Activated CD8-positive, alpha-beta memory T cell treated with anti-CD3 and anti-CD28 coated beads, Interleukin-2, amount 10 ng/mL, durations not matched to agents 7 days and 5 days (primary cell): ENCODE measurements around the gene SH3BP5. TPM values are rescaled to one million over a fixed set of nuclear protein-coding genes. Genes with fewer than 3 reads are reported as not detected.

Experiments
- ATAC-seq: fragments of 150-1000 bp; cut with Tn5 transposase; one replicate; pipeline ENCODE4 v1.10.0; 2021; ENCODE audit warnings: moderate library complexity
- CTCF ChIA-PET: fragments of 350-600 bp; sonication (Branson Sonifier 250); formaldehyde crosslinking; loops from one replicate; lab custom pipeline; 2021; ENCODE audit warnings: antibody characterized with exemption; lab: Charles Lee
- DNase-seq: peaks from one replicate; pipeline ENCODE4 v3.0.0-alpha.2; 2020
- H3K27ac Mint-ChIP-seq: one replicate; pipeline ENCODE4 v1.8.0; 2021; ENCODE audit warnings: mild to moderate bottlenecking, mixed read lengths
- H3K27me3 Mint-ChIP-seq: one replicate; pipeline ENCODE4 v1.8.0; 2021; ENCODE audit warnings: mixed read lengths
- H3K36me3 Mint-ChIP-seq: one replicate; pipeline ENCODE4 v1.8.0; 2021; ENCODE audit warnings: mild to moderate bottlenecking, mixed read lengths
- H3K4me1 Mint-ChIP-seq: one replicate; pipeline ENCODE4 v1.8.0; 2021; ENCODE audit warnings: mixed read lengths
- H3K4me3 Mint-ChIP-seq: one replicate; pipeline ENCODE4 v1.8.0; 2021; ENCODE audit warnings: mild to moderate bottlenecking, moderate library complexity, mixed read lengths
- H3K9me3 Mint-ChIP-seq: one replicate; pipeline ENCODE4 v1.8.0; 2022; ENCODE audit warnings: low read depth, mixed read lengths
- total RNA-seq, 2 experiments: library from RNA; stranded (reverse); gene quantifications; one replicate each; pipeline ENCODE4 v1.2.3, GENCODE V29; 2021

SH3BP5 gene
- total RNA-seq, 2 experiments from 2014 or later: 19.4 to 30.3 TPM

GRCh38 chr3:15300323-15301078, 31.9 kb downstream of the SH3BP5 start:
- peak overlapping the region; percentile 11 for H3K27ac Mint-ChIP-seq
- DNase-seq: no peak
- no peaks in the 10 kb centered on the region for H3K27me3 Mint-ChIP-seq
- peaks cover 60% of the 10 kb centered on the region for H3K36me3 Mint-ChIP-seq
- H3K9me3 Mint-ChIP-seq: no peaks in the 10 kb centered on the region
- CTCF ChIA-PET: interaction anchor here (0.7 to 2.8 kb wide), 8 partner anchors 8 to 105 kb away, joined by 3 to 13 read pairs (median 4); partner anchors contain the start of gene SH3BP5
- H3K4me3 Mint-ChIP-seq: no peak overlapping the region
- H3K4me1 Mint-ChIP-seq: peaks cover 75% of the 10 kb centered on the region
- no peak for ATAC-seq

- Mint-ChIP-seq H3K9me3 (no peaks in the 10 kb centered on the region), H3K4me3 (no peak overlapping the region), H3K36me3 (peaks cover 65% of the 10 kb centered on the region), H3K27ac (no peak overlapping the region), H3K27me3 (no peaks in the 10 kb centered on the region), H3K4me1 (peaks cover 72% of the 10 kb centered on the region)
- DNase-seq (no peak), ATAC-seq (no peak)
- CTCF ChIA-PET: interaction anchor here (0.7 to 2.8 kb wide), 6 partner anchors 12 to 106 kb away, joined by 3 to 13 read pairs (median 4); partner anchors contain the start of gene SH3BP5
These were observed 33.4 kb downstream of the SH3BP5 start for GRCh38 chr3:15299036-15299435.

- H3K9me3 Mint-ChIP-seq: no peaks in the 10 kb centered on the region
- peaks cover 62% of the 10 kb centered on the region for H3K36me3 Mint-ChIP-seq
- no peaks in the 10 kb centered on the region for H3K27me3 Mint-ChIP-seq
- ATAC-seq: no peak
- H3K4me3 Mint-ChIP-seq: no peak overlapping the region
- H3K27ac Mint-ChIP-seq: no peak overlapping the region
- H3K4me1 Mint-ChIP-seq: peaks cover 68% of the 10 kb centered on the region
- DNase-seq: no peak
- CTCF ChIA-PET: interaction anchor here (1.4 to 1.6 kb wide), 2 partner anchors 30 to 57 kb away, joined by 3 to 7 read pairs; no protein-coding TSS in a partner anchor
These were observed 33.9 kb downstream of the SH3BP5 start for GRCh38 chr3:15298504-15298903.

- Mint-ChIP-seq H3K4me1 (peaks cover 68% of the 10 kb centered on the region), H3K27me3 (no peaks in the 10 kb centered on the region), H3K9me3 (no peaks in the 10 kb centered on the region), H3K36me3 (peaks cover 56% of the 10 kb centered on the region), H3K27ac (no peak overlapping the region), H3K4me3 (no peak overlapping the region)
- ATAC-seq (no peak), DNase-seq (no peak)
- CTCF ChIA-PET: interaction anchor here (1.3 to 1.6 kb wide), 3 partner anchors 30 to 58 kb away, joined by 3 to 7 read pairs (median 3); partner anchors contain the start of gene SH3BP5
These were observed 34.6 kb downstream of the SH3BP5 start for GRCh38 chr3:15297608-15298350.

- peaks cover 69% of the 10 kb centered on the region for H3K4me1 Mint-ChIP-seq
- H3K4me3 Mint-ChIP-seq: no peak overlapping the region
- no peak overlapping the region for H3K27ac Mint-ChIP-seq
These were observed 36.9 kb downstream of the SH3BP5 start for GRCh38 chr3:15295506-15295905.

GRCh38 chr3:15294929-15295328, 37.5 kb downstream of the SH3BP5 start:
- no peak for ATAC-seq
- Mint-ChIP-seq H3K9me3 (no peaks in the 10 kb centered on the region), H3K27ac (no peak overlapping the region), H3K27me3 (no peaks in the 10 kb centered on the region), H3K36me3 (peaks cover 36% of the 10 kb centered on the region), H3K4me3 (no peak overlapping the region), H3K4me1 (peaks cover 69% of the 10 kb centered on the region)
- DNase-seq: no peak
- CTCF ChIA-PET: interaction anchor here (0.6 to 1.9 kb wide), 7 partner anchors 12 to 51 kb away, joined by 3 to 9 read pairs (median 4); partner anchors contain the start of gene SH3BP5

More at GRCh38 chr3:15295506-15295905, 36.9 kb downstream of the SH3BP5 start:
- Mint-ChIP-seq H3K27me3 (no peaks in the 10 kb centered on the region), H3K9me3 (no peaks in the 10 kb centered on the region), H3K36me3 (peaks cover 40% of the 10 kb centered on the region)
- ATAC-seq (no peak), DNase-seq (no peak)
- CTCF ChIA-PET: interaction anchor here (1.2 to 1.9 kb wide), 5 partner anchors 11 to 37 kb away, joined by 3 to 9 read pairs (median 4); partner anchors contain the start of gene SH3BP5

- Mint-ChIP-seq H3K27me3 (no peaks in the 10 kb centered on the region), H3K4me3 (no peak overlapping the region), H3K27ac (peak overlapping the region; percentile 92), H3K36me3 (peaks cover 44% of the 10 kb centered on the region), H3K4me1 (peaks cover 76% of the 10 kb centered on the region), H3K9me3 (no peaks in the 10 kb centered on the region)
- DNase-seq: no peak
- CTCF ChIA-PET: interaction anchor here (1.0 to 3.7 kb wide), 11 partner anchors 7 to 87 kb away, joined by 3 to 24 read pairs (median 5); partner anchors contain the start of genes CAPN7 and SH3BP5
- no peak for ATAC-seq
These were observed 39.4 kb downstream of the SH3BP5 start for GRCh38 chr3:15292765-15293522.

- no peaks in the 10 kb centered on the region for H3K9me3 Mint-ChIP-seq
- no peaks in the 10 kb centered on the region for H3K27me3 Mint-ChIP-seq
- H3K4me3 Mint-ChIP-seq: peak overlapping the region; percentile 58
- ATAC-seq: peak; percentile 91
- H3K36me3 Mint-ChIP-seq: peaks cover 37% of the 10 kb centered on the region
- H3K4me1 Mint-ChIP-seq: peaks cover 73% of the 10 kb centered on the region
- DNase-seq: peak; percentile 90
- H3K27ac Mint-ChIP-seq: peak overlapping the region; percentile 92
- CTCF ChIA-PET: interaction anchor here (0.6 to 3.7 kb wide), 14 partner anchors 9 to 86 kb away, joined by 3 to 24 read pairs (median 4); partner anchors contain the start of genes CAPN7 and SH3BP5
These were observed 40.5 kb downstream of the SH3BP5 start for GRCh38 chr3:15291589-15292541.

- H3K27me3 Mint-ChIP-seq: no peaks in the 10 kb centered on the region
- peak overlapping the region; percentile 92 for H3K27ac Mint-ChIP-seq
- H3K4me3 Mint-ChIP-seq: peak overlapping the region; percentile 30
- peaks cover 40% of the 10 kb centered on the region for H3K36me3 Mint-ChIP-seq
- peaks cover 69% of the 10 kb centered on the region for H3K4me1 Mint-ChIP-seq
- CTCF ChIA-PET: interaction anchor here (0.8 to 3.7 kb wide), 9 partner anchors 11 to 45 kb away, joined by 3 to 24 read pairs (median 5); partner anchors contain the start of gene SH3BP5
- no peak for ATAC-seq
- H3K9me3 Mint-ChIP-seq: no peaks in the 10 kb centered on the region
- DNase-seq: no peak
These were observed 41.6 kb downstream of the SH3BP5 start for GRCh38 chr3:15290736-15291135.

- ATAC-seq: no peak
- Mint-ChIP-seq H3K27me3 (no peaks in the 10 kb centered on the region), H3K27ac (peak overlapping the region; percentile 59), H3K36me3 (peaks cover 36% of the 10 kb centered on the region), H3K4me3 (no peak overlapping the region), H3K4me1 (peaks cover 61% of the 10 kb centered on the region), H3K9me3 (no peaks in the 10 kb centered on the region)
- CTCF ChIA-PET: interaction anchor here (1.1 to 9.9 kb wide), 5 partner anchors 12 to 44 kb away, joined by 3 to 58 read pairs (median 8); partner anchors contain the start of gene SH3BP5
- no peak for DNase-seq
These were observed 42.7 kb downstream of the SH3BP5 start for GRCh38 chr3:15289661-15290060.

GRCh38 chr3:15288331-15289035, 43.9 kb downstream of the SH3BP5 start:
- Mint-ChIP-seq H3K4me3 (no peak overlapping the region), H3K27ac (no peak overlapping the region), H3K4me1 (peaks cover 65% of the 10 kb centered on the region), H3K9me3 (no peaks in the 10 kb centered on the region), H3K27me3 (no peaks in the 10 kb centered on the region), H3K36me3 (peaks cover 30% of the 10 kb centered on the region)
- DNase-seq (no peak), ATAC-seq (no peak)
- CTCF ChIA-PET: interaction anchor here (0.7 to 9.9 kb wide), 6 partner anchors 12 to 69 kb away, joined by 3 to 58 read pairs (median 4); no protein-coding TSS in a partner anchor
